Activated CD8-positive, alpha-beta memory T cell treated with anti-CD3 and anti-CD28 coated beads, Interleukin-2, amount 50 U/mL, for 24 hours (primary cell): ENCODE data around the gene WNT8A.
"Not testable (repeated sequence)": the region's sequence is repeated elsewhere in the genome, so short reads cannot be mapped to it uniquely, and the experiment has no call there.

ENCODE experiments used
- DNase-seq: peaks from one replicate; pipeline ENCODE4 v3.0.0-alpha.2; 2020; ENCODE audit errors: extremely low read depth

The WNT8A gene, protein sequence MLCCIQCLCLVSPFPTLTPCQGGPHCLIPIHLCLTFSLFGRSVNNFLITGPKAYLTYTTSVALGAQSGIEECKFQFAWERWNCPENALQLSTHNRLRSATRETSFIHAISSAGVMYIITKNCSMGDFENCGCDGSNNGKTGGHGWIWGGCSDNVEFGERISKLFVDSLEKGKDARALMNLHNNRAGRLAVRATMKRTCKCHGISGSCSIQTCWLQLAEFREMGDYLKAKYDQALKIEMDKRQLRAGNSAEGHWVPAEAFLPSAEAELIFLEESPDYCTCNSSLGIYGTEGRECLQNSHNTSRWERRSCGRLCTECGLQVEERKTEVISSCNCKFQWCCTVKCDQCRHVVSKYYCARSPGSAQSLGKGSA

DNA sequence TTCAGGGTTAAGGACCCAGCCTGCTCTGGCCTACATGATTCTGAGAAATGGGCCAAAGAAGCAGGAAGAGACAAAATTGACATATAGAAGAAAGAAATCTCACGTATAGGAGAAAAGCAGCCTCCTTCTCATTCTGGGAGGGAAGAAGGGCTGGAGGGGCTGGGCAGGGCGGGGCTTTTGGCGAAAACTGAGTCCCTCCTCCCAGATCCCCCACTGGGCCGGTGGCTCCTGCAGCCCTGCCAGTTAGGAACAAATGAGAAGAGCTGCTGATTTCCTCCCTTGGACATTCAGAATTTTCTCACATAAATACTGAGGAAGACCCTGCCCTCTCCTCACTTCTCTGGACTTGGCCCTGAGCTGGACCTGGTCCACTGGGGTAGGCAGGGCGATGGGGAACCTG is at the start of gene WNT8A:
Gene WNT8A (plus strand): TSS at position 332 of the 400 bp plus-strand sequence. CDS start 95 bp downstream, outside the sequence.
- no peak for DNase-seq

GRCh38 chr5:138035605-138036537 is 48.0 kb upstream of the WNT8A start:
- DNase-seq = peak; percentile 32

DNA sequence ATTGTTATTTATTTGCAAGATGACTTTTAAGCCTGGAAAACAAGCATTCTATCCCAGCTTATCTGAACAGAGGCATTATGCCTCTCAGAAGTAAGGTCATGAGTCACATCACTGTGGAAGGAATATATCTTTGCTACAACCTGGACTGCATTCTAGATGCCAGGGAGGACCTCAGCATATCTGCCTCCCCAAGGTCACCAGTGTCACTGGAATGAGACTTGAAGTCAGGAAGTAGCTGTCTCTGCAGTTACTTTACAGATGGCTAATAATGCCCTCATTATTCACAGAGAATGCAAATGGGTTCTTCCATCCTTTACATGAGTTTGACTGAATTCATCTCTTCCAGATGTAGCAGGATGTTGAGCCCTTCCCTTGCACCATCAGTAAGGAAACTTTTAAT is 46.6 kb upstream of the WNT8A start:
- no peak for DNase-seq

- DNase-seq = no peak
Observed at GRCh38 chr5:138037907-138038633, 45.8 kb upstream of the WNT8A start.

DNA sequence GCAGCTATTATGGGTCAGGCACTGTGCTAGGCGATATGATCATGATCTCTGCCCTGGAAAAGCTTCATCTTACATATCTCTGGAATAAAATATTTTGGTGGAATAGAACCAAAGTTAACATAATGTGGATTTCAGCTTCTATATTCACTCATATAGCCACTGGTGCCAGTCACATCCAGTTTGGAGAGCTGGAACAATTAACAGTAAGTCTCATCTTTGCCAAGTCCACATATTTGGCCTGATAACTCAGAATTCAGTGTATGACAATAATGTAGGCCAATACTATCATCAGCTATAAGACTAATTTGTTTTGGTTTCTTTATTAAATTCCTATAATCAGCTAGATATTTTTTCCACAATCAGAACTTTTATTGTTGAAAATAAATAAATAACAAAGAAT is 45.0 kb upstream of the WNT8A start:
- no peak for DNase-seq

DNA sequence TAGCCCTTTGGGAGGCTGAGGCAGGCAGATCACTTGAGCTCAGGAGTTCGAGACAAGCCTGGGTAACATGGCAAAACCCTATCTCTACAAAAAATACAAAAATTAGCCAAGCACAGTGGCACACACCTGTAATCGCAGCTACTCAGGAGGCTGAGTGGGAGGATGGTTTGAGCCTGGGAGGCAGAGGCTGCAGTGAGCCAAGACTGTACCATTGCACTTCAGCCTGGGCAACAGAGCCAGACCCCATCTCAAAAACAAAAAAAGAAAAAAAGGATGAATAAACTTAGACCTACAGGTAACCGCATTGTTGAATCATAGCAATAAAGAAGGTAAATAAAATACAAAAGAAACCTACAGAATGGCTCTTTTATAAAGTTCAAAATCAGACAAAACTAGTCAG is 38.5 kb upstream of the WNT8A start:
- DNase-seq = not testable (repeated sequence)

- no peak for DNase-seq
Observed at GRCh38 chr5:138051441-138052296, 32.2 kb upstream of the WNT8A start.

DNA sequence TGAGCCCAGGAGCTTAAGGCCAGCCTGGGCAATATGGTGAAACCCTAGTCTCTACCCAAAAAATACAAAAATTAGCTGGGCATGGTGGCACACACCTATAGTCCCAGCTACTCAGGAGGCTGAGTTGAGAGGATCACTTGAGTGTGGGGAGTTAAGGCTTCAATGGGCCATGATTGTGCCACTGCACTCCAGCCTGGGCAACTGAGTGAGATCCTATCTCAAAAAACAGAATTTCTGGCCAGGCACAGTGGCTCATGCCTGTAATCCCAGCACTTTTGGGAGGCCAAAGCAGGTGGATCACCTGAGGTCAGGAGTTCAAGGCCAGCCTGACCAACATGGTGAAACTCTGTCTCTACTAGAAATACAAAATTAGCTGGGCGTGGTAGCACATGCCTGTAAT is 31.1 kb upstream of the WNT8A start:
- DNase-seq = not testable (repeated sequence)

- no peak for DNase-seq
Observed at GRCh38 chr5:138053554-138053953, 30.3 kb upstream of the WNT8A start.

DNA sequence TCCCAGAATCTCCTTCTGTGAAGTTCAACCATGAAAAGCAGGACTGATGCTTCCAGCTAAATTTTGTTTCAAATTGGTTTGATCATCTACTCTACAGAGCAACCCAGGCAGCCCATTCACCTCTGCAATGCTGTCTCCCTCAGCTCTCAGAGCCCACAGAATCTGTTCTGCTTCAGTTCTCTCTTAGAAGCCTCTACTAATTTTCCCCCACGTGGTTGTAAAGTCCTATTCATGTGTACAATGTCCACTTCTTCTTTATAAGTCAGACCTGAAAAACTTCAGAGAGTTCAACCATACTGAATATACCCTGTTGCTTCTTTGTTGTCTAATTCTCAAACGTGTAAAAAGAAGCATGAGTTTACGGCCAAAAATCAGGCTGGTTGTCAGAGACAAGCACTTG is 29.6 kb upstream of the WNT8A start:
- no peak for DNase-seq

DNA sequence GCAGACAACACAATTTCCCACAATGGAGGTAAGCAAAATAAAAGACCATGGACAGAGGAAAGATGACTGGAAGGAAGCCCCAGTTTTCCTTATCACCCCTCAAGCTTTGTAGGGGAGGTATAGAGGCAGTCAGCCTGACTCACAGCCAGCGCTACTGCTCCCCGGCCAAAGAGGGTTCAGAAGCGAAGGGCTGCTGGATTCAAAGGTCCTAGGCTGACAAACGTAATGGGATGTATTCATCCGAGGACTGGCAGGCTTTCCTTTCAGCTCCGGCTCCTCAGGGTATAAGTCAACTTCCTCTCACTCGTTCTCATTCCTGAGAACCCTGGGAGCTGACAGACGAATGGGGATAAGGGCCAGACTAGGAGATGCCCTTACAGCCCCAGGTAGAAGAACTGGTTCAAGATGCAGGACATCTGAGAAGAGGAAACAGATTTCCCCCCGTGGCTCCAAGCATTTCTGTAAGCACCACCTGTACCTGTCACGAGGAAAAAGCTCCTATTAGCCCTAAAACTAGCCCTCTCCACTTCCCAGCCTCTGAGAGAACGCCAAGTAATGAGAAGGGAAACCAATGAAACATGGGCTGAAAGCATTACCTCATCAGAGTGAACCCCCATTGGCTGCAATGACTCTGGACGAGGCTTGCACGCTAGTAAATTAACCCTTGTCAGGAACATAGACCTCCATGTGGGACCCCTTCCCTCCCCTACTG is 28.8 kb upstream of the WNT8A start:
- no peak for DNase-seq

DNA sequence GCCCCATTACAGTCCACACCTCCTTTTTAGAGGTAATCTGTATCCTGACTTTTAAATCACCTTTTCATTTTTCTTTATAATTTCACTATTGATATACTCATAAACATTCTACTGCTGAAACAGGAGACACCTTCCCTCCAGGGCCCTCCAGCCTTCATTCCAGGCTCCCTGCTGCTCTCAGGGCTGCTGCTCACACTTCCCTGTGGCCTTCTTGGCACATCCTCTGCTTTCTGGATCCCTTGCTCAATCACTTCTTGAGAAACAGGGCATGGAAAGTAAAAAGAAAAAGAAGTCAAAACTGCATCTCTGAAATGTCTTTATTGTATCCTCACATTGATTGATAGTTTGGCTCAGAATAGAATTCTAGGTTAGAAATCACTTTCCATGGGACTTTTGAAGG is 19.3 kb upstream of the WNT8A start:
- no peak for DNase-seq

DNA sequence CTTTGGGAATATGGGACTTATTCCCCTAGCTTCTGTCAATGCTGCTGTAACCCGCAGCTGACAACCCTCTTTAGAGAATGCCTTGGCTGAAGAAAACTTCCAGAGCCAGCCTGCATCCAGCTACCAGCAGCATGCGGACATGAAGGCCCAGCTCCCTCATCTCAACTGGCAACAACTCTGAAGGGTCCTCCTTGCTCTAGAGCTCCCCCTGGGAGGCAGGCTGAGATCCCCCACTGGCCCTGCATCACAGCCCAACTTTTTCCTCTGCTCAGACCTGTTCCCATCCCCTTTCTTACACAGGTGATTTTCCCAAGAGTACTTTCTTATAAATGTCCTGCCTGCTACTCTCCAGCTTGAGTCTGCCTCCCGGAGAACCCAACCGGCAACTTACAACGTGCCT is 18.7 kb upstream of the WNT8A start:
- DNase-seq = no peak

DNA sequence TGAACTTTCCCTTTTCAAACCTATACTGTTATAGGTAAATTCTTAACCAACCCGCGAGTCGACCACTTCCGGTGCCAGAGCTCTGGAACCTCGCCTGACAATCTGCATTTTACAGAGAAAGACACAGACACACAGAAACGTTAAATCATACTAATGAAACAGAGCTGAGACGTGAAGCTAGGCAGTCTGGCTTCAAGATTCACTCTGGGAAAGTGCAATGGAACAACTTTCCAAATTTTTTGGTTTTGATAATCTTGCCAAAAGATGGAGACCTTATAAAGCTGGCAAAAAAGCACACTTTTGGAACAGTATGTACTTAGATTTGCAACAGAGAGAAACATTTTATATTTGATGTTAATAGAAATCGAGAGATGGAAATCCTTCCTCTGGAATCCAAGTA is 15.9 kb upstream of the WNT8A start:
- no peak for DNase-seq

- DNase-seq = peak; percentile 37
Observed at GRCh38 chr5:138068742-138069600, 14.9 kb upstream of the WNT8A start.

- not testable (repeated sequence) for DNase-seq
Observed at GRCh38 chr5:138070026-138070425, 13.8 kb upstream of the WNT8A start.

DNA sequence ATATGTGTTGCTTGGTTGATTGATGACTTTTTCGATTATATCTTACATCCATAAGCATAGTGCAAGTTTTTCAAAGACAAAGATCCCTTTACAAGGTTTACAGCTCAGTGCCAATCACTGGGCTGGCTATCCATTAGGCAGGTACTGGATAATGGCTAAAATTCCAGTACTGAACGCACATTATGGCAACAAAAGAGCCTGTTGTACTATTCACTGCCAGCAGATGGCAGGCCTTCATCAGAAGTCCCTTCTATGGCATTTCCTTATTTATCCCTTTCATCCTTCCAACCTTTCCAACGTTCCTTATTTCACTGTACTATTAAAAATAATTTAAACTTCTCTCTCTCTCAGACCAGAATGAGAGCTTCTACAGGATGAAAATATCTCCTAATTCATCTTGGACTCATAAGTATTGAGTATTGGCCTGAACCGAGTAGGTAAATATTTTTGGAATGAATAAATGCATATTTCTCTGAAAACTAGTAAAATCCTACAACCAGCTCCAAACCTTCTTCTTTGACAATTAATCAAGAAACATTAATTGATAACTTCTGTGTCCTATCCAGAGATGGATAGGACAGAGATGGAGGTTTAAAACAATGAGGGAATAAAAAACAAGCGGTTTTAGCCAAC is 6.7 kb upstream of the WNT8A start:
- no peak for DNase-seq

DNA sequence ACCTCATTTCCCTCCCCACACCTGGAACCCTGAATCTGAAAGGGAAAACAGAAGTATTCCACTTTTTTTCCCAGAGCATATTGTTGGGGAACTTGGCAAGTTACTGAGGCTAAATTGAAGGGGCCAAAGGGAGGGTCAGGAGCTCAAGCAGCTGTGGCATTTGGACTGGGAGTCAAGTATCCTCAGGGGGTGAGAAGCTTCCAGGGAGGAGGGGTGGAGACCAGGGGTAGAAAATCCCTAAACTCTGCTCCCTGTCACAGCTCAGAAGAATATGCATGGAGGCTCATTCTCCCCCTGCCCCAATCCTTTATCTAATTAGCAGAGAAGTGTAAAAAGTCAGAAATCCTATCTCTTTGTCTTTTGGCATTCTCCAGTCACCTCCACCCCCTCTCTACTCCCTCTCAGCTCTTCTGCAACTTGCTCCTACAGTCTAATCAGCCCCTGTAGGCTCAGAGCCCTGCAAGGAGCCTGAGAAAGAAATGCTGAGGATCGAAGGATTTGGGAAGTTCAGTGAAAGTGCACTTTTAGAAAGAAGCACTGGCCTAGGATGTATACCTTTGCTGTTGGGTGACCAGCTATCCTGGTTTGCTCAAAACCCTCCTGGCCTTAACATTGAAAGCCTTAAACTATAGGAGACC is 5.7 kb upstream of the WNT8A start:
- DNase-seq = no peak

DNA sequence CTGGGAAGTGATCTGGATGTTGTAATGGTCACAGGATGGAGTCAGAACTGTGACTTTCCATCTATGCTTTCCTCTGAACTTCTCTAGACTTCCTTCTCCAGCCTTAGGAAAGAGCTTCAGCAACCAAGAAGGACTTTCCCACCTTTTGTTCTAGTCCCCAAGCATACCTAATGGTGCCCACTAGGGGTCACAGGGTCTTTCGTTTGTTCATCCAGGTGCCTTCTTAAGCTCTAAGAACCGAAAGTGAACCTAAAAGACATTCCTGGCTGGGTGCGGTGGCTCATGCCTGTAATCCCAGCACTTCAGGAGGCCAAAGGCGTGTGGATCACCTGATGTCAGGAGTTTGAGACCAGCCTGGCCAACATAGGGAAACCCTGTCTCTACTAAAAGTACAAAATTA is 1.8 kb upstream of the WNT8A start:
- DNase-seq = no peak
